ENCODE results near the gene TECR.
"Not testable (repeated sequence)": the region's sequence is repeated elsewhere in the genome, so short reads cannot be mapped to it uniquely, and the experiment has no call there.

The TECR gene

GRCh38 chr19:14551134-14552005 is 22.0 kb downstream of the TECR start:
- Histone ChIP-seq H3K27ac (peak overlapping the region; percentile 86), H3K4me3 (ENCODE audit: low read depth in 1 of 2, low read length in 1 of 2) (peak overlapping the region in 1 of 2 experiments; percentile 20), H3K4me1 (ENCODE audit: control insufficient read depth in 1 of 2, insufficient read depth in 1 of 2, low read depth in 1 of 2, low read length in 1 of 2) (peaks cover 21 to 30% of the 10 kb centered on the region in 2 experiments)
- not testable (repeated sequence) for H3K27me3 ChIP-seq, H3K9me3 ChIP-seq, H3K36me3 ChIP-seq
- peak; percentile 37 for TF ChIP-seq CTCF (IDR thresholded peaks at IDR 0.05)

- H3K9me3 ChIP-seq, H3K27me3 ChIP-seq, H3K36me3 ChIP-seq: not testable (repeated sequence)
- Histone ChIP-seq H3K27ac (peak overlapping the region; percentile 86), H3K4me1 (ENCODE audit: control insufficient read depth in 1 of 2, insufficient read depth in 1 of 2, low read depth in 1 of 2, low read length in 1 of 2) (peaks cover 27 to 35% of the 10 kb centered on the region in 2 experiments), H3K4me3 (ENCODE audit: low read depth in 1 of 2, low read length in 1 of 2) (peak overlapping the region in 1 of 2 experiments; percentile 20)
Measured at GRCh38 chr19:14552006-14552360, 22.6 kb downstream of the TECR start.

GRCh38 chr19:14553042-14553938 is 23.9 kb downstream of the TECR start:
- no peak for TF ChIP-seq CTCF (IDR thresholded peaks at IDR 0.05)
- H3K27me3 ChIP-seq, result no peaks in the 10 kb centered on the region
- H3K4me3 ChIP-seq (ENCODE audit: low read depth in 1 of 2, low read length in 1 of 2), result no peak overlapping the region
- no peaks in the 10 kb centered on the region for H3K36me3 ChIP-seq
- no peaks in the 10 kb centered on the region for H3K9me3 ChIP-seq
- H3K27ac ChIP-seq, result peak overlapping the region; percentile 27
- peaks cover 28 to 35% of the 10 kb centered on the region in 2 experiments for H3K4me1 ChIP-seq (ENCODE audit: control insufficient read depth in 1 of 2, insufficient read depth in 1 of 2, low read depth in 1 of 2, low read length in 1 of 2)

GRCh38 chr19:14553939-14554243 is 24.5 kb downstream of the TECR start:
- Histone ChIP-seq H3K4me1 (ENCODE audit: control insufficient read depth in 1 of 2, insufficient read depth in 1 of 2, low read depth in 1 of 2, low read length in 1 of 2) (peaks cover 28 to 35% of the 10 kb centered on the region in 2 experiments), H3K36me3 (no peaks in the 10 kb centered on the region), H3K9me3 (no peaks in the 10 kb centered on the region), H3K27ac (no peak overlapping the region), H3K27me3 (no peaks in the 10 kb centered on the region), H3K4me3 (ENCODE audit: low read depth in 1 of 2, low read length in 1 of 2) (no peak overlapping the region)
- TF ChIP-seq CTCF (IDR thresholded peaks at IDR 0.05), result no peak

GRCh38 chr19:14554382-14554812 is 25.0 kb downstream of the TECR start:
- H3K27me3 ChIP-seq, result no peaks in the 10 kb centered on the region
- H3K36me3 ChIP-seq, result no peaks in the 10 kb centered on the region
- TF ChIP-seq CTCF (IDR thresholded peaks at IDR 0.05), result no peak
- H3K4me1 ChIP-seq (ENCODE audit: control insufficient read depth in 1 of 2, insufficient read depth in 1 of 2, low read depth in 1 of 2, low read length in 1 of 2), result peaks cover 28 to 35% of the 10 kb centered on the region in 2 experiments
- H3K4me3 ChIP-seq (ENCODE audit: low read depth in 1 of 2, low read length in 1 of 2), result no peak overlapping the region
- no peaks in the 10 kb centered on the region for H3K9me3 ChIP-seq
- H3K27ac ChIP-seq, result no peak overlapping the region

Measured in neutrophil (primary cell).